ENCODE data around the gene RERE. TPM values are rescaled to one million over a fixed set of nuclear protein-coding genes. Genes with fewer than 3 reads are reported as not detected.

The RERE gene
- total RNA-seq, 1 donor from 2014 or later = 78.2 TPM

DNA sequence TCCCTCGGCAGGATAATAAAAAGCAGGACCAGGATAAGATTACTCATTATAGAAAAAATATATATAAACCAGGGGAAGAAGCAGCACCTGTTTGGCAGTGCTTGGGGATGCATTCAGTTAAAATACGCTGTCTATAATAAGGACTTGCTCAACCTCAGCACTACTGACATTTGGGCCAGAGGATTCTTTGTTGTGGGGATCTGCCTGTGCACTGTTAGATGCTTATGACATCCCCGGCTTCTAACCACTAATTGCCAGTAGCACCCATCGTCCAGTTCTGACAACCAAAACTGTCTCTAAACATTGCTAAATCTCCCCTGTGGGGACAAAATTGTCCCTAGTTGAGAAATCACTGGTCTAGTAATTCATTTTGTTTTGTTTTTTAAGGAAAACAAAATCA is 257.4 kb downstream of the RERE start:
- intact Hi-C loops (cut with micrococcal nuclease) = loop anchor here (10.0 kb wide), 1 partner anchor 445 kb away; no protein-coding TSS in a partner anchor

DNA sequence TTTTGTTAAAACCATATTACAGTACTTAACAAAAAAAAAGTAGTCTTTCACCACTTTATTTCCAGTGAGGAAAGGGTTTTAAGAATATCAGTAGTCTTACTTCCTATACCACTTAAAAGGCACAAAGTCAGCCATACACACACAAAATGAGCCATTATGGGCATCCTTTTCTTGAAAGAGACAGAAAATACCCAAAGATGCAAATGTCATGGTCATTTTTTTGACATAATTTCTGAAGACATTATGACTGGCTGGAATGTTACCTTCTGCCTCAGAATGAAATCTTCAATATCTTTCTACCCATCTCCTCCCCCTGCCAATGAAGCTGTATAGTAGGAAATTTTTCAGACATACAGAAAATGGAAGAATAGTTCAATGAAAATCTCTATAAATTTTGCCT is 261.9 kb downstream of the RERE start:
- intact Hi-C loops (cut with micrococcal nuclease) = no loop called here

DNA sequence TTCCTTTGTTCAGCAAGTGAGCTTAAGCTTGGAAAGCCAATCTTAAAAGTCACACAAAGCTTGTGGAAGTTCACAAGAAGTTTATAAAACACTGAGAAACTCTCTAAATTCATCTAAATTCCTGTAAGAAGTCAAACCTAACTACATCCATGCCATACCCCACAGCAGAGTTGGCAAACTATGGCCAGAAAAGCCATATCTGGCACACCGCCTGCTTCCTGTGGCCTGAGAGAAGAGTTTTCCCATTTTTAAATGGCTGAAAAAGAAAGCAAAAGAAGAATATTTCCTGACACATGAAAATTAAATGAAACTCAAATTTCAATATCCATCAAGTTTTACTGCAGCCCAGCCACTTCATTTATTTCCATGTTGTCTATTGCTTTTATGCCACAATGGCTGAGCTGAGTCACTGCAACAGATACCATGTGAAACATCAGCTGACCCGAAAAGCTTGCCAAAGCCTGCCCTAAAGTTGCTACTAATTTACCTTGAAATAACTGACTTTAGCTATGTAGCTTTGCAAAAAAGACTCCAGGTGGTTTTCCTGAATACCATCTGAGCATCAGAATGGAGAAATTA is 262.4 kb downstream of the RERE start:
- intact Hi-C loops (cut with micrococcal nuclease) = no loop called here

DNA sequence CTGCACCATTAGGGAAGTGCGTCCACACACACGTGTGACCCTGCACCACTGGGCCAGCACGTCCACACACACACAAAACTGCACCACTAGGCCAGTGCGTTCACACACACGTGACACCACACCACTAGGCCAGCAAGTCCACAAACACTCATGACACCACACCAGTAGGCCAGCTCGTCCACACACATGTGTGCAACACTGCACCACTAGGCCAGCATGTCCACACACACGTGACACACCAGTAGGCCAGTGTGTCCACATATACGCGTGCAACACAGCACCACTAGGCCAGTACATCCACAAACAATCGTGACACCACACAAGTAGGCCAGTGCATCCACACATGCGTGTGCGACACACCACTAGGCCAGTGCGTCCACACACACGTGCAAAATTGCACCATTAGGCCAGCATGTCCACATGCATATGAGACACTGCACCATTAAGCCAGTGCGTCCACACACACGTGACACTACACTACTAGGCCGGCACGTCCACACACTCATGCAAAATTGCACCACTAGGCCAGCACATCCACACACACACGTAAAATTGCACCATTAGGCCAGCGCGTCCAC is 264.5 kb downstream of the RERE start:
- intact Hi-C loops (cut with micrococcal nuclease) = no loop called here

DNA sequence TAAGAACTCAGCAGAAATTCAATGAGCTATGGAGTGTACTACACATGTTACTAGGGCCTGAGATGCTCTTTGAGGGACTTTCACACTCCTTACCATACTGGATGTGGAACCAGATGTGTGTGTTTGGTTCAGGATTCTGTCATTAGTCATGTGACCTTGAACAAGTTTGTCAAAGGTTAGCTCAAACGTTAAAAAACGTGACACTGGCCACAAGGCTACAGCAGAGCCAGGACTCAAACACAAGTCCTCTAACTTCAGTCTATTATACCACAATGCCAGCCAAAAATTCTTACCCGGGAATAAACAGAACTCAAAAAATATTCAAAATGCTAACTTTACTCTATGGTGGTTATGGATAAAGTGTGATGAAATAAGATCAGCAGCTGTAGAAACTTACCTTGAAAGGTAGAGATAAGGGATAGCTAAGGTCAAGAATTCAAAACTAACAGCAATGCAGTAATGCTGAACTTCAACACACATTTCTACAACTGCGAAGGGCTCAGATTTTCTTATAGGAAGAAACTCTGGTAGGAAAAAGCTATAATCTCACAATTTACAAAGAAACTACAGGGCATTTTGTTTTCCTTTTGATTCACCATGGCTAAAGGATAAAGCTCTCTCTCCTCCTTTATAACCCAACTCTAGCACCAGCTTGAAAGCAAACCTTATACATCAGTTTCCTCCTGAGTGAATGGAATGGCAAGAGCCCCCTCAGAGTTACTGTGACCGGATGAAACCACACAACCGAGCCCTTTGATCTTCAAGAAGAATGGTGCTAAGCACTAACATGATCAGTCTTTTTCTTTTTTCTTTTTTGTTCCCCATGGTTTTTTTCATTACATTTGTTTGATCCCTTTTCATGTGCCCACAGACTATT is 265.6 kb downstream of the RERE start:
- intact Hi-C loops (cut with micrococcal nuclease) = no loop called here

DNA sequence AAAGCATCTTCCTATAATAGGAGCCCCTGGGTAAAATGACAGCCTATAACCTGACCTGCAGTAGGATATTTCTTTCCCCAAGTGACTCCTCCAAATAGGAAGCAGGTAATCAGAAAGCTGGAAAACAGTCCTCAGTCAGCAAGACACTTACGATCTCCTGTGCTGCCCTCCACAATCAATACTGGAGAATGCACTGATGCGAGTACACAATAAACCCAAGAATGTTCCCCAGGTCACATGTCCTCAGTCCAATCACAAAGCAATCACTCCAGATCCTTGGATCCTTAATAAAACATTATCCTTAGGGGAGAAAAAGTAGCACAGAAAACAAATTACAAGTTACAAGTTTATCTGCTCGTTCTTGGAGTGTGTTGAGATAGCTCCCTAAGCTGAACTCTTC is 266.4 kb downstream of the RERE start:
- intact Hi-C loops (cut with micrococcal nuclease) = no loop called here

DNA sequence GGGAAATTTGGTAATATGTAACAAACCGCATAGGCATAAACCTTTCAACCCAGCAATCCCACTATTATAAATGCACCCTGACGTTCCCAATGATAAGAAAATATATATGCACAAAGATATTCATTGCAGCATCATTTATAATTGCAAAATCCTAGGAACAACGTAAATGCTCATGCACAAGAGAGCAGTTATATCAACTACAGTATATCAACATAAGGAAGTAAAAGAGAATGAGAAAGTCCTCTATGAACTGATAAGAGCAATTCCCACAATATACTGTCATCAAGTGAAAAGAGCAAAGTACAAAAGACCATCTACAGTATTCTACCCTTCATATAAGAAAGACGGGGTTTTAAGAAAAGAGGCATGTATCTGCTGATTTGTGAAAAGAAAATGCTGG is 269.6 kb downstream of the RERE start:
- intact Hi-C loops (cut with micrococcal nuclease) = no loop called here

DNA sequence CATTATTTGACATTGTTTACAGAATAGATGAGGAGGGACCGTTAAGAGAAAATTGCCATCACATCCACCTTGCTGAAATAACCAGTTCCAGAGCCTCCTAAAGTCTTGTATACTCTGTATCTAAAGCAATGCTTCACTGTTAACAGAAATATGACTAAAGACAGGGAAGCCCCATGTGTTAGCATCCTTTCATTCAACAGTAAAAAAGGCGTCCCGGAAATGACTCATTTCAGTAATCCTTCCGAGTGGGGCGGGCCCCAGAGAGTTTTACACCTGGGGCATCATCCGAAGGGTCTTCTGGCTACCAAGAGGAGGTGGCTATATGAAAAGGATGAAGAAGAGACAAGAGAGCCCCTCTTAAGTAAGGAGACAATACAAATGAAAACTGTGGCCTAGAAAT is 272.4 kb downstream of the RERE start:
- intact Hi-C loops (cut with micrococcal nuclease) = no loop called here

DNA sequence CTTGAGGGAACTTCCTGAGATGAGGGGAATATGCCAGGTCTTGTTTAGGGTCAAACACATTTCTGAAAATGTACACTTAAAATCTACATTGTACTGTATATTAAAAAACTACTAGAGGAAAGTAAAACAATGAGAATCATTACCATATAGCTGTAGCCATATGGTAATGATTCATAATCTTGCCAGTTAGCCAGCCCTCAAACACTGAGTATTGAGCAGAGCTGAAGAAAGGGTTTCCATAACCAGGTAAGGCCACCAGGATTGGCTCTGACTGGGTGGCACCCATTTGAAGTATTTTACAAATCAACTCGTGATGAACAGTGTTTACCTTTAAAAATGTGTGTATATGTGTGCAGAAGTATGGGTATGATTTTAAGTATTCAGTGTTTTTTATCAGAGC is 272.8 kb downstream of the RERE start:
- intact Hi-C loops (cut with micrococcal nuclease) = no loop called here

DNA sequence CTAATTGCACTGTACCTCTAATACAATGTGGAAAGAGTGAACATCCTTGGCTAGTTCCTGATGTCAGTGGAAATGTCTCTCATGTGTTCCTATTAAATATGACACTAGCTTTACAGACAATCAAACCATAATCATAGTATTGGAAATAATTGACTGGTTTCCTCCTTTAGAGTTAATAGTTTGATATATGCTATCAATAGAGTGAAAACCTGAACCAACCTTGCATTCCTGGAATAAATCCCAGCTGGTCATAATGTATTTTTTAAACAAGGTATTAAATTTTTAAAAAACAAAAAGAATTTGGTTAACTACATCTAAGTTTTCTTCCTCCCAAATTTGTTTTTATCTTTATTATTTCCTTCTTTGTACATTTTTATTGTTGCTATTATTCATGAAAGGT is 273.5 kb downstream of the RERE start:
- intact Hi-C loops (cut with micrococcal nuclease) = no loop called here

DNA sequence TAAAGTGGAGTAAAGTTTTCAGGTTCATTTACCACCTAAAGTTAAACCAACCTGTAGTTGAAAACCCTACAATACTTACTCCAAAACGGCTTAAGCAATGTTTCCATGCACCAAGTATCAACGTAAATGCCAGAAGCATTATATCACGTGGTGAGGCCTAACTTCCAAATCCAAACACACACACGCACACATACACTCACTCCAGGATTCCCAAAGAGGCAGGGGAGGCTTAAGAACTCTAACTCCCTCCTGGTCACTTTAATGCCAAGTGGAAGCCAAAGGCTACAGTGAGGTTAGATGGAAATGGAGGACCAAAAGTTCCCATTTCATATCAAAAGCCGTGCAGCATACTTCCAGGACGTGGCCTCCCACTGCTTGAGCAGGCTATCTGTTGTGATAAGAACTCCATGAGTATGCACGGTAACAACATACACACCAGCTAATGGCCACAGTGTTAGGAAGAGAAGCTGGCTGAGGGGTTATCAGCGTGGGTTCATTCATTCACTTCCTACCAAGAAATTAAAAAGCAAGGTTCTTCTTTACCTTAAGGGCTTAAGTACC is 275.4 kb downstream of the RERE start:
- intact Hi-C loops (cut with micrococcal nuclease) = loop anchor here (2.0 kb wide), 1 partner anchor 17 kb away; no protein-coding TSS in a partner anchor

DNA sequence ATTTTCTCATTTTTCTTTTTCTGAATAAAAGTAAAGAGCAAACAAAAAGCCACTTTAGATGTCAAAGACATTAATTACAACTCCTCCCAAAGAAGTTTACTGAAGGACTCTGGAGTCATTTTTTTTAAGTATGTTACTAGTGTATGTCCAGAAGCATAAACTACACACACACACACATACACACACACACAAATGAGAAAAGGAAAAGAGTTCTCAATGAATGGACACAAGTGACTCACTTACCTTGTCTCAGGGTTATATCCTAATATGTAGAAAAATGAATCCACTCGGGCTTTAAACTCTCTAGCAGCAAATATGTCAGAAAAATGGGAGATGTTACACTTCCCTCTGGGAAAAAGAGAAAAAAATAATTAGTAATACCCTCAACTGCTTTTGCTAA is 276.5 kb downstream of the RERE start:
- intact Hi-C loops (cut with micrococcal nuclease) = loop anchor here (2.0 kb wide), 1 partner anchor 16 kb away; no protein-coding TSS in a partner anchor

DNA sequence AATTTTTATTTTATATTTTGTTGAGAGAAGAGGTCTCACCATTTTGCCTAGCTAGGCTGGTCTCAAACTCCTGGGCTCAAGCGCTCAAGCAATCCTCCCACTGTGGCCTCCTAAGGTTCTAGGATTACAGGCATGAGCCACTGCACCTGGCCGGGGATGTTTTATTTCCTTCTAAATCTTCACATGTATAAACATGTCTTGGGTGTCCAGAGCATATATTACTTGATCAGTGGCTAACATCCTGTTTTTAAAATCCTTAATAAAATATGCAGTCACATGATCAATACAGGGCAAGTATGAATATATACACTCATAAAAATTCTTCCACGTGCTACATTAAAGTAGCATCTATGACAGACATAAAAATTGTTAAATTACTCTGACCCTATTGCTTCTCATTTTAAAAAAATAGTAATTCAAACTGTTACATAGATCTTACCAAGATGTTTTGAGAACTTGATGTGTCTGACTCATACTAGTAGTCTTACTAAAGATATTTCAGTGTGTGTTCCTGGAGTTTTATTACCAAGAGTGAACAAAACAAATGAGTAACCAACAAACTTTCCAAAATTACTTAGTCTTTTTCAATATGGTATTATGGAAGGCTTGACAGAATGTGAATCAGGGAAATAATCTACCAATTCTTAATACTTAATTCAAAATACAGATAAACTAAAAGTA is 277.0 kb downstream of the RERE start:
- intact Hi-C loops (cut with micrococcal nuclease) = loop anchor here (2.0 kb wide), 1 partner anchor 16 kb away; no protein-coding TSS in a partner anchor

DNA sequence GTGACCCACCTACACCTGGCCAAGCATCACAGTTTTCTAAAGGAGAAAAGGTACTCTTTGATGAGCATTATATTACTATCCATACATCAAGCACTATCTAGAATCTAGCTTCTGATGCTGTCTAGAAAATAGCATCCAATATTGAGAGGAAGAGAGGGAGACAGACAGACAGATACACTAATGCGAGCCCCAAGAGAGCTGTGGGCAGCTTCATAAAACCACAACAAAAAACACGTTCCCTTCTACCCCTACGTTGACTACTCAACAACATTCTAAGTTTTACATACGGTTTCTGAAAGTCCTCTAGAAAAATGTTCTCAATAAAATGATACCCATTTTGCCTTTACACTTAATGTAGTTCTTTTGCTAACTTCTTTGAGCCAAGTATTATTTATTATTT is 277.8 kb downstream of the RERE start:
- intact Hi-C loops (cut with micrococcal nuclease) = loop anchor here (2.0 kb wide), 1 partner anchor 15 kb away; no protein-coding TSS in a partner anchor

DNA sequence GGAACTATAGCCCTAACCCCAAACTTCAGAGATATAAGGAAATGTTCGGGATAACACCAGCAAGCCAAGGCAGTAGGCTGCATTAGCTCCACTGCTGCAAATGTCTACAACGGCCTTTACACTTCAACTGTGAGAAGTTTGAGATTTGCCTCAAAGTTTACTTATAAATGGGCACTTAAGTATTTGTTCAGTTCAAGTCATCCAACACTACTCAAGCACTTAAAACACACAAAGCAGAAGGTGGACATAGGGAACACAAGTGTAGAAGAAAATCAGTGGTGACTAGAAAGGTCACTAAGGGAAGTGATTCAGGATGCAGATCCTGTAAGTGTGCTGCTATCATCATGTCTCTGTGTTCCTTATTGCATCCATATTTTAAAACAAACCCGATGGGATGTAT is 278.9 kb downstream of the RERE start:
- intact Hi-C loops (cut with micrococcal nuclease) = no loop called here

DNA sequence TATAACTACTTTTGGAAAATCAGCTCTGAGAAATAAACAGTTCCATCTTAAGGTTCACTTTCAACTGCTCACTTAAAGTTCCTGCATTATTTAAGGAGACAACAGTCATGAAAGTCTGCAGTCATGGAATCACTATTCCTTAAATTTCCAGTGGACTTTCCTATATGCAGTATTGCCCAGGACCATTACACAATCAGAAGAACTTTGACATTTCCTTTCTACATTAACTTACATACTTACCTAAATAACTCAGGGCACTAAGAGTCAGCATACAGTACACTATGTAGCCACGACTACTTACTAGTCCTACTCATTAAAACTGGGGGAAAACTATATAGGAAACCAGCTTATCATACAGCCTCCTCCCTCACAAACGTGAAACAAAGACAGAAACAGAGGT is 279.4 kb downstream of the RERE start:
- intact Hi-C loops (cut with micrococcal nuclease) = no loop called here

DNA sequence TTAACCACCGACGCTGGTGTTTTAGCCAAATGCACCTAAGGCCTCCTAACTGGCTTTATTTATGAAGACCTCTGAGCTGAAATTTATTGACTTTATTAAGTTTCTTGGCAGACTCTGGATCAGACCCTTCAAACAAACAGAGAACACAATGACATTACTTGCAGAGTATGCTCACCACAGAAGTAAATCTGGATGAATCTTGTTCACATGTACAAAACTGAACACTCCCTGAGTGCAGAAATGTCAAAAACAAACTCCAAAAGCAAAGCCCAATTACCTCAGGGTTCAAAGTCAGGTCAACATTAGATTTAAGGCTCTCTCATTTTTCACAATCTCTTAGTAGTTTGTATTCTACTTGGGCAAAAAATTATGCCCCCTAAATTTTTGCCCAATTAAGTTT is 280.9 kb downstream of the RERE start:
- intact Hi-C loops (cut with micrococcal nuclease) = no loop called here

DNA sequence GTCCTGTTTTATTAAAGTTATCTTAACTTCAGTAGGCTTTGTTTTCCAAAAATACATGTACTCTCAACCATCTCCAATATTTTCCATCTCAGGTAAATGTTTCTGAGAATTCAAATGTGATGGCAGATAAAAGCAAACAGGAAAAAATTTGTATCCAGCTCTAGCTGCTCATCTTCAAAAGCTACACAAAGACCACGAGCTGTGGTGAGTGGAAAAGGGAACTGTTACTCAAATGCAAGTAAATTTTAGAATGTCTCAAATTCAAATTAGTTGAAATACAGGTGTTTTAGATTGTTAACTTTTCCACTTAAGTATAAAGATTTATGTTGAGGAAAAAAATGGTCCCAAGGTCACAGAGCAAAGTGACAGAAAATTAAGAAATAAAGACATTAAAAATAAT is 283.5 kb downstream of the RERE start:
- intact Hi-C loops (cut with micrococcal nuclease) = loop anchor here (1.0 kb wide), 1 partner anchor 9 kb away; no protein-coding TSS in a partner anchor

DNA sequence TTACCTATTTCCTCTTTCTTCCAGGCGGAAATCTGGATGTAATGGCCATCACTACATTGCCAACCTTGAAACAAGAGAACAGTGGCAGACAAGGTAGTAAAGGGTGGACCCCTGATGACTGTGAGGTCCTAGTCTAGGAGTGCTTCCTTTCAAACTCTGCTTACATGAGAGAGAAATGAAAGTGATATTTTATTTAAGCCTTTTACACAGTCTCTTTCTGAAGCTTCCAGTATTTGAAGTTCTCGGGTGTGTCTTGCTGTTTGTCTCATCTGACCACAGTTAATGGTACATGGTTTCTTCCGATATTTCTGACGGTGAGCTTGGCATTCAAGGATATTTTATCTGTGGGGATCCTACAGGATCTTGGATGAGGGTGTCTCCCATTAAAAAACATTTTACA is 284.3 kb downstream of the RERE start:
- intact Hi-C loops (cut with micrococcal nuclease) = loop anchor here (1.0 kb wide), 1 partner anchor 8 kb away; no protein-coding TSS in a partner anchor

DNA sequence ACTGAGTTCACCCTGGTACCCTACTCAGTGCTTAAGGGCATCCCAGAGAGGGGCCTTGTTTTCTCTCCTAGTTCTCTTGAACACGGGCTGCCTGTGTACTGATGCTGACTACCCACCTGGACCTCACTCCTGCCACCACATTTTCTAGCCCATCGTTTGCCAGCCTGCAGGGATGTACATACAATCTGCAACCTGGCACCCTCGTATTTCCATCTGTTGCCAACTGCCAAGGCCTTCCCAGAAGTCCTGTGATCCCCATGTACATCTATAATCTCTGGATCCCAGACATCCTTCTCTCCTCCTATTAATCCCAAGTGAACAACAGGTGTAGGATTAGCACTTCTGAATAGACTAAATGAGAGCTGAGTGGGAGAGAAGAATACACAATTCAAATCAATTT is 287.5 kb downstream of the RERE start:
- intact Hi-C loops (cut with micrococcal nuclease) = loop anchor here (5.0 to 10.0 kb wide), 4 partner anchors 58 to 897 kb away; partner anchors contain the start of gene RERE

DNA sequence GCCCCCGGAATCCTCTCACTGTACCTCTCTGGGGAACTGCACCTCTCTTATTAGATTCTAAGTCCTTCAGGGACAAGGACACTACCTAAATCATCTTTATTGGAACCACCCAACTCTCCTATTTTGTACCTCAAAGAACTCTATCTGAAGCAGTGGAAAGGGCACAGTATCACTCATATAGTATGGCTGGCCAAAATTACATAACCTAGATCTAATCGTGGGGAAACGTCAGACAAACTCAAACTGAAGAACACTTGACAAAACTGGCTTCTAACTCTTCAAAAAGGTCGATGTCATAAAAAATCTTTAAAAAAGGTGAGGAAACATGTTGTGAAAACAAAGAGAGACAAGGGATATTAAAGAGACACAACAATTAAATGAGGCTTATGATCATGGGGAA is 289.5 kb downstream of the RERE start:
- intact Hi-C loops (cut with micrococcal nuclease) = loop anchor here (5.0 to 10.0 kb wide), 4 partner anchors 56 to 899 kb away; partner anchors contain the start of gene RERE
